Renal cortex interstitium (tissue), 15 donors: Measurements from ENCODE around the gene RAB3IP. TPM values are rescaled to one million over a fixed set of nuclear protein-coding genes. Genes with fewer than 3 reads are reported as not detected.

ENCODE experiments used
- DNase-seq, 11 donors: peaks; one replicate each; pipeline ENCODE4 v3.0.0-alpha.2; 2013; ENCODE audit warnings: low read depth in 9 of 11, low spot score in 4 of 11; ENCODE audit errors: extremely low read depth in 1 of 11
- long read RNA-seq, 16 experiments: transcript quantifications; one replicate each; lab custom pipeline, GENCODE V29; 2026
- polyA plus RNA-seq, 3 donors: library from polyadenylated mRNA; unstranded; fragments of 120-200 nt; gene quantifications; one replicate each; pipeline ENCODE4 v1.2.1, GENCODE V29; 2013; ENCODE audit not compliant: insufficient read length in 3 of 3

Gene RAB3IP, protein sequence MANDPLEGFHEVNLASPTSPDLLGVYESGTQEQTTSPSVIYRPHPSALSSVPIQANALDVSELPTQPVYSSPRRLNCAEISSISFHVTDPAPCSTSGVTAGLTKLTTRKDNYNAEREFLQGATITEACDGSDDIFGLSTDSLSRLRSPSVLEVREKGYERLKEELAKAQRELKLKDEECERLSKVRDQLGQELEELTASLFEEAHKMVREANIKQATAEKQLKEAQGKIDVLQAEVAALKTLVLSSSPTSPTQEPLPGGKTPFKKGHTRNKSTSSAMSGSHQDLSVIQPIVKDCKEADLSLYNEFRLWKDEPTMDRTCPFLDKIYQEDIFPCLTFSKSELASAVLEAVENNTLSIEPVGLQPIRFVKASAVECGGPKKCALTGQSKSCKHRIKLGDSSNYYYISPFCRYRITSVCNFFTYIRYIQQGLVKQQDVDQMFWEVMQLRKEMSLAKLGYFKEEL
- 10 to 100 TPM; 58.6 to 89.6 (median 66.4) TPM for polyA plus RNA-seq
- long read RNA-seq, donor 1, full-length matches to known transcripts: 6 of 16 reads
- long read RNA-seq, donor 1, partial matches to known transcripts: 10 of 16 reads
- long read RNA-seq, donor 1, other reads (novel, unspliced or antisense): 0 of 16 reads
- long read RNA-seq, donor 2, full-length matches to known transcripts: 8 of 8 reads
- long read RNA-seq, donor 2, partial matches to known transcripts: 0 of 8 reads
- long read RNA-seq, donor 2, other reads (novel, unspliced or antisense): 0 of 8 reads
- long read RNA-seq, donor 3, full-length matches to known transcripts: 7 of 7 reads
- long read RNA-seq, donor 3, partial matches to known transcripts: 0 of 7 reads
- long read RNA-seq, donor 3, other reads (novel, unspliced or antisense): 0 of 7 reads
- long read RNA-seq, donor 4, transcript RAB3IP-201 (11 exons, 3,690 nt): major isoform, 7 of 10 reads
- long read RNA-seq, donor 4, partial matches to known transcripts: 0 of 10 reads
- long read RNA-seq, donor 4, other reads (novel, unspliced or antisense): 0 of 10 reads
- long read RNA-seq, donor 5: 0 reads
- long read RNA-seq, donor 6, full-length matches to known transcripts: 8 of 13 reads
- long read RNA-seq, donor 6, partial matches to known transcripts: 5 of 13 reads
- long read RNA-seq, donor 6, other reads (novel, unspliced or antisense): 0 of 13 reads
- long read RNA-seq, donor 7, full-length matches to known transcripts: 8 of 14 reads
- long read RNA-seq, donor 7, partial matches to known transcripts: 6 of 14 reads
- long read RNA-seq, donor 7, other reads (novel, unspliced or antisense): 0 of 14 reads
- long read RNA-seq, donor 8, full-length matches to known transcripts: 23 of 36 reads
- long read RNA-seq, donor 8, partial matches to known transcripts: 13 of 36 reads
- long read RNA-seq, donor 8, other reads (novel, unspliced or antisense): 0 of 36 reads
- long read RNA-seq, donor 9, full-length matches to known transcripts: 10 of 15 reads
- long read RNA-seq, donor 9, partial matches to known transcripts: 5 of 15 reads
- long read RNA-seq, donor 9, other reads (novel, unspliced or antisense): 0 of 15 reads
- long read RNA-seq, donor 10, full-length matches to known transcripts: 9 of 9 reads
- long read RNA-seq, donor 10, partial matches to known transcripts: 0 of 9 reads
- long read RNA-seq, donor 10, other reads (novel, unspliced or antisense): 0 of 9 reads
- long read RNA-seq, donor 11, full-length matches to known transcripts: 3 of 3 reads
- long read RNA-seq, donor 11, partial matches to known transcripts: 0 of 3 reads
- long read RNA-seq, donor 11, other reads (novel, unspliced or antisense): 0 of 3 reads
- long read RNA-seq, donor 12, partial matches to known transcripts: 0 of 1 reads
- long read RNA-seq, donor 12, other reads (novel, unspliced or antisense): 0 of 1 reads
- long read RNA-seq, donor 13: 0 reads
- long read RNA-seq, donor 14, full-length matches to known transcripts: 8 of 8 reads
- long read RNA-seq, donor 14, partial matches to known transcripts: 0 of 8 reads
- long read RNA-seq, donor 14, other reads (novel, unspliced or antisense): 0 of 8 reads
- long read RNA-seq, donor 15, transcript RAB3IP-201 (11 exons, 3,690 nt): major isoform, 5 of 12 reads
- long read RNA-seq, donor 15, partial matches to known transcripts: 5 of 12 reads
- long read RNA-seq, donor 15, other reads (novel, unspliced or antisense): 0 of 12 reads
- long read RNA-seq, donor 16, full-length matches to known transcripts: 27 of 35 reads
- long read RNA-seq, donor 16, partial matches to known transcripts: 8 of 35 reads
- long read RNA-seq, donor 16, other reads (novel, unspliced or antisense): 0 of 35 reads

DNA sequence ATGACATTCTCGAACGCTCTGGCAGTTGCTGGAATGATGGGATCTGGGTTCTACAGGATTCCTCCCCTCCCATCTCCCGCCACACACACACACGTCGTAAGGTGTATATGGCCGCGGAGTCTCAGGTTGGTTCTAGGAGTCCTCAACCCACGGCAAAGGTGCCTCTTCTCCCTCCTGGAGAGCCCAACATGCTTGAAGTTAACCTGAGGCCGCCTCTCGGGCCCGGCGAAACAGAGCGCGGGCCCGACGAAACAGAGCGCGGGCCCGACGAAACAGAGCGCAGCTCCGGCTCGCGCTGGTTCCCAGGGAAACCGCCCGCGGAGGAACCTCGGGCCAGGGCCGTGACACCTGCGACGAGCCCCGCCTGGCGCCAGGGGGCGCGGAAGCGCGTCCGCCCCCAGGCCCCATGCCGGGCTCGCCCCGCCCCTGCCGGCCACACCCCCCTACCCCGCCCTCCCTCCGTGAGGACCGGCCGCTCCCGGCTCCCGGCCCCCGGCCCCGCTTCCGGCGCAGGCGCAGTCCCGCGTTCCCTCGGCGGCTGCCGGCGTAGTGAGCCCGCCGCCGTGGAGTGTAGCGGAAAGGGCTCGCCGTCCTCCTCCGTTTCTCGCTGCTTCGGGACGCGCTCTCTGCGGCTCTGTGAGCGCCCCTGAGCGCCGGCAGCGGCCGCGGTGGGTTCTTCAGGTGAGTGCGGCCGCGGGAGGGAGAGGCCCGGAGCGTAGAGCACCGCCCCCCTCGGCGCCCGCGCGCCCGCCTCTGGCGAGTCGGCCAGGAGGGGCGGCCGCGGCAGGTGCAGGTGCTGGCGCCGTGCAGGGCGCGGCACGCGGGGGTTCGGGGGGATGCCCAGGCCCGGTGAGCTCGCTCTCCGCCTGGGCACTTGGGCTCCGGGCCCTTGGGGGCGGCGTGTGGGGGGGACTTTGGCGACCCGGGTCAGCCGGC is at the start of gene RAB3IP:
TSS of gene RAB3IP (plus strand) at position 510 of the 936 bp plus-strand sequence. CDS start 16,549 bp downstream, outside the sequence.
- peak; percentile 67 to 87 (median 81) for DNase-seq

DNA sequence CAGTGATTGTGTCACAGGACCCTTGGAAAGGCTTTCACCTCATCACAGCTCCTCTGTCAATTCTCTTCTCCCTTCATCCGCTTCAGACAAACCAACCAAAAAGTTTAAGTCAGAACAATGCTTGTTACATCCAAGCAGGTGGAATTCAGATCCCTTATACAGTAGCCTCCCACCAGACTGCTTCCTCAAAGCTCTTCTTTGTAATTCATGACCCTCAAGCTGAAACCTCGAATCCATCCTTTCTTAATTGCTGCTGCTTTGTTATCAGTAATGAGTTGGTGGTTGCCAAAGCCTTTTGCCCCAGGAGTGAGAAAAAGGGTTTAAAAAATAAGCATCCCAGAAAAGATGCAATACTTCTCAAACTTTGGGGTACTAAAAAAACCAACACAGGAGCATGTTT is 49.0 kb upstream of the RAB3IP start:
- no peak for DNase-seq

DNA sequence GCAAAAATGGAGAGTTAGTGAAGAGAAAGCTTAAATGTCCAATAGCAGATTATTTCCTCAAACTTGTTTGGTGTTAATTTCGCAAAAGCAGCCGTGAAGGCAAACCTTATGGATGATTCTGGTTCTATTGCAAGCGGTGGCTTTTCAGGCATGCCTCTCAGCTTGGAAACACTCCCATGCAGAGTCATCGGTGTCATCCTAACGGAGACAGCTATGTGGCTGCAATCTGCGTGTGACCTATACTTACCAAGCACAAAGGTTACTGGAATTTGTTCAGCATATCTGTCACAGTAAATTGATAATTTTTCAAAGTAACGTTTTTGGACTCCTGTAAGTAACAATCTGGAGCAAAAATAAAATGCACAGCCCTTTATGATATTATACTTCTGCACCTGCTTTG is 44.5 kb upstream of the RAB3IP start:
- no peak for DNase-seq

DNA sequence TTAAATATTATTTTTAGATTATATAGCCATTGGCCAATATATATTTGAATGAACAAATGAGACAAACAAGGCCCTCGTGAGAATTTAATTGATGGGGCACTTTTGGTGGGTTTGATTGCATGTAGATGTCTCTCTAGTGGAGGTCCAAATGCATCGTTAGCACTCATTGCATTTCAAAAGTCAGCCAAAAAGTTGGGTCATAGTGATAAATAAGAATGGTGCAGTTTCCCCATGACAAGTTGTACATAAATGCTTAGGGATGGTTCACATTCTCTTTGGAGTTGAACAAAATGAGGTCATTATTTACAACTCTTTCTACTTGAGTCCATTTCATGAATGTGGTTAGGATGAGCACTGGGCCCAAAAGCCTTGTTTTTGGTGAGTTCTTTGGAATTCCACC is 40.6 kb upstream of the RAB3IP start:
- DNase-seq: no peak

DNA sequence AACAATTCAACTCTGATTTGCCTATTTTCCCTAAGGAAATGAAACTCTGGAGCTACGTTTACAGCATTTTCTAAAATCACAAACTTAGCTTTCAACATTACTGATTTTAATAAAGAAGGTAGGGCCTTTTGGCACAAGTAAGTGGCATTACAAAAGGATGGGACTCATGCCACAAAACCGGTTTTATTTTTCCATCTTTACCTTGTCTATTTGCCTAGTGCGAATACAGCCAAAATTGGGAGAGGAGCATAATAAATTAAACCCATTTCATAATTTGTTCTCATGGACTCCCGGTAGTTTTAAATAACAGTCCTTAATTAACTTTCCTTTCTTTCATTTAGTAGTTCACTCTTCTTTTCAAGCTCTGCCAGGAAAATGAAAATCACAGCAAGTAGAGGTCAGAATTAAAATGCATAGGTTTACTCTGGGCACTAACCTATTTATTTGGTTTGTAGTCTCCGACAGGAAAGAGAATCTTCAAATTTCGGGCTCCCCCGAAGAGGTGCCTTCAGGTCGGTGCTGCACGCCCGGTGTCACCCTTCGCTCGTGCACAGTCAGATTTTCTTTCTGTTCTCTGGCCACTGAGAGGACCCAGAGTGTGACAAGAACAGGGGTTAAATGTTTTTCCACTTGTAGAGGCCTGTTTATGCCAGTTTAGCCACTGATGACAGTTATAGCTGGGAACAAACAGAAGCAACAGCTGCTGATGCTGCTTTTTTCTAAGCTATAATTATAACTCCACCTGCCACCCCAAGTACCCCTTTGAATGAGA is 39.7 kb upstream of the RAB3IP start, which contains the start of gene BEST3:
TSS of gene BEST3 (minus strand) at position 535 of the 772 bp plus-strand sequence. CDS start 1,505 bp downstream, outside the sequence.
- no peak for DNase-seq

DNA sequence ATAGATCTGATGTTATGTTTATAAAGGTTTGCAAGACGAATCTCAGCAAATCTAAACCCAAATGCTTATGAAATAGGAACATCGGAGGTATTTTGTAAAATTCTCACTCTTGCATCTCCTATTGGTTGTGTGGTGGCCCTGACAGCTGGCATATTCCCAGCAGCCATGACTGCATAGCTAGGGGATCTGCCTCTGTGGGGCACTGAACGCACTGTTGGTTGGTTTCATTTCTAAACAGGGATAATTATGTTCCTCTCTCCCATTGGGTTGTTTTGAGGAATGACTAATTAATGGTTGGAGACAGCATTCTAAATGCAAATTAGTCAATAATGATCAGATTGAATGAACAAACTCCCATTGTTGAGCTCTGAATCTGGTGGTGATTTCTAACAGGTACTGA is 36.8 kb upstream of the RAB3IP start:
- no peak for DNase-seq

DNA sequence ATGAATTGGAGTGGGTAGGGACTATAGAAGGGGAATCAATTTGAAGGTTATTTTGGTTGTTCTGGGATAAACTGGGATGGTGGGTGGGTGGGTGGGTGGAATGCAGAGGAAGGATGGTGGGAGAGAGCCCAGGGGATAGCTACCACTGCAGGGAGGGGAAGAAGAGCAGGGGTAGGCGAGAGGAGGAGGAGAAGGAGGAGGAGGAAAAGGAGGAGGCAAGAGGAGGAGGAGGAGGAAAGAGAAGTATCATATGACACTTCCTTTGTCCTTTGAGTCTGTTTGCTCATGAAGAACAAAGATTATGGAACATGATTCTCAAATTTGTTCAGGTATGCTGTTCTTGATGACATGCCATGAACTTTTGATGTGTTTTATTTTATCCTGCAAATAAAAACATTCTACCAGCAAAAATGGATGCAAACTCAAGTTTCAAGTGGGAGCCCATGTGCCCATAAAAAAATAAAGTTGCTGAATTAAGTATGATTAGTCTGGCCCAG is 35.5 kb upstream of the RAB3IP start:
- no peak for DNase-seq

DNA sequence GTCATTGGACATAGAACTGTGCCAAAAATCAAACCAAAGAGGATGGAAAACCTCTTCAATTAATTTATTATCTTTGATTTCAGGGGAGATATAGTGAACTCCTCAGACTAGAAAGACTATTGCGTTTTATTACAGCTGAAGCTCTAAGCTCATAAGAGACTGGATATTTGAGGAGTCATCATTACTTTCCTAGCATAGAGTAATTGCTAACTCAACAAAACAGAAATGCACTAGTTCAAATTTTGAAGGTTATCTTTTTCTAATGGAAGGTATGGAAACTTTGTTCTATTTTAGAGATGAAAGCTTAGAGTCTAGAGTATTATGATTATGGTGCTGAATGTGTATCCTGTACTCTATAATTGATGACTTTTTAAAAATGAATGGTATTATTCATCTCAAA is 34.3 kb upstream of the RAB3IP start:
- no peak for DNase-seq

DNA sequence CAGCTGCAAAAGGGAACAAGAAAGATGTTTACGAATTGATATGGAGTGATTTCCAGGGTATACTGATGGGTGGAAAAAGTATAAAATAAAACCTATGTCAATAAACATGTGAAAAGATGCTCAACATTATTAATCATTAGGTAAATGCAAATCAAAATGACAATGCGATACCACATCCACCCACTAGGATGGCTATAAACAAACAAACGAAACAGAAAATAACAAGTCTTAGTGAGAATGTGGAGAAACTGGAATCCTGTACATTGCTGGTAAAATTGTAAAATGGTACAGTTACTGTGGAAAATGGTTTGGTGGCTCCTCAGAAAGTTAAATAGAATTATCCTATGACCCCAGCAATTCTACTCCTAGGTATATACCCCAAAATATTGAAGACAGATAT is 30.0 kb upstream of the RAB3IP start:
- DNase-seq: no peak

DNA sequence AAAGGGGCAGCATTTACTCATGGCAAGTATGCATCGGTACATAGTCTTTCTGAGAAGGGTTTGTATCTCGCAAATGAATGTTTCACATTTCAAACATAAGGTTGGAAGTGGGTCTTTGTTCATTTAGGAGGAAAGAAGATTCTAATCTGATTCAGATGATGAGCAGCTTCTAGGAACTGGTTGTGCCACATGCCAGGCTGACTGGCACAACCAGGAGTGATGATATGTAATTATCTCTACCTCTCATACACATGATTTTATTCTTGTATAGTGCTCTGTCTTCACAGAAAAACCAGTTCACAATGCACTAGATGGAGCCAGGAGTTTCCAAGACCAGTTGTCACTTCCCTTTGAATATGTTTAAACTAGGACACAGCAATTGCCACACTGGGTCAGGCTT is 25.8 kb upstream of the RAB3IP start:
- no peak for DNase-seq

DNA sequence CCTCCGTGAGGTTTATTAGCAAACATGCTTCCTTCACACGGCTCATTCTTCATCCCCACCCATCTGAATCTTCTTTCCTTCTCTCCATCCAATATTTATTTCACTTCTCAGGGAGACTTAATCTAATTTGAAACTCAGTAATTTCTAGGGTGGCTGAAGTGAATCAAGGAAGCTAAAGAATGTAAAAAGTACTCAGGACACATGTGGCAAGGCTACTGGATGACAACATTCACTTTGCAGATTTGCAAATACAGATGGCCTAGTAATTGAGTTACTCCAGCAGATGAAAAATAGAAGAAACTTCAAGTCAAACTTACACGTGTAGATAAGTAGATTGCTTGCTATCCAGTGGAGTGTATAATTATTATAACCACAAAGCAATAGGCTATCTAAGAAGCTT is 24.1 kb upstream of the RAB3IP start:
- no peak for DNase-seq

DNA sequence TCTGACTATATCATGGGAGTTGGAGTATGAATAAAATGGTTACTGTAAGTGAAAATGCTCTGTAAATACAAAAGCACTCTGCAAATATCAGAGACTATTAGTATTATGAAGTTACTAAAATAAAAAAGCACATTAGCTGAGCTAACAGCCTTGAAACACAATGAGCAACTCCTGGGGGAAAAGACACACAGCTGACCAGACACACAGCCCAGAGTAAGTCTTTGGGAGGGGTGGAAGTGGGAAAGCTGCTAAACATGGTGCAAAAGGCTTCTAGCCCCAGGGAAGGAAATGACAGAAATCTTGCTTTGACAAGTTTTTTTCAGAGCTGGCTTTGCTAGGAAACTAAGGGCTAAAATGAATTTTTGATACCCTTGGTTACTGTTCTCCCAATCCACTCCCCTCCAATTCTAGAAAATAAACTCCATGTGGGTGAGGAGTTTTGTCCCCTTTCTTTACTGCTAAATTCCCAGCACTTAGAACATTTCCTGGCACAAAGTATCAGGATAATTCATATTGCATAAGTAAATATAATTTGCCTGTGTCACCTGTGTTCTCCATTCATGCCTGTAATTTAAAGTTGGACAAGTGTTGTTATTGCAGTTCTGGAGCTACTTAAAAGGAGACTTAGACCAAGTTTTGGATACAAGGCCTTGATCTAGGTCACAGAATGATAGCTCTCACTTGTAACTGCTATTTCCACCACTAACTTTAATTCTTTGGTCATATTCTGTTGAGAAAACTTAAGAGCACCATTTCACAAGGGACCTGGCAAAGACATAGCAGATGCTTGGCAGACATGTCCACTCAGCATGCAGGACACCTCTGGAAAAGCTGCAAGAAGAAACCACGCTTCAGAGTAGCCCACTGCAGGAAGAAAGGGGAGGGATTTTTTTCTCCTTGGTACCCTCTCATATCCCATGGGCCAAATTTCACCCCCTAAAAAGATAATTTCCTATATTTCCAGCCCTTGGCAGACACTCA is 19.0 kb upstream of the RAB3IP start:
- DNase-seq: no peak

DNA sequence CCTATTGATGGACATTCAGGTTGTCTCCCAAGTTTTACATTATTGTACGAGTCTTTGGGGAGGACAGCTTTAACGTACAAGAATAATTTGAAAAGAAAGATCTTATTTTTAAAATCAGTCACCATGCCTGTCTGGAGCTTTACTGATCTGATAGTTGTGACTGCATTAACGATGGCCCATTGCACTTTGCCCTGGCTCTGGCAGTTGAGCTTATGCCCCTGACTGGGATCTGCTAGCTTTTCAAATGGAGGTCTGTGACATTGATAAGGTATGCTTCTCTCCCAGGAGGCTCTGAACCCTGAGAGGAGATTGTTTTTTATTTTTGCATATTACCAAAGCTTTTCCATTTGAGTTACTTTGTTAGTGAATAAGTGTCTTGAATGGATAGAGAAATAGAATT is 17.9 kb upstream of the RAB3IP start:
- DNase-seq: no peak

DNA sequence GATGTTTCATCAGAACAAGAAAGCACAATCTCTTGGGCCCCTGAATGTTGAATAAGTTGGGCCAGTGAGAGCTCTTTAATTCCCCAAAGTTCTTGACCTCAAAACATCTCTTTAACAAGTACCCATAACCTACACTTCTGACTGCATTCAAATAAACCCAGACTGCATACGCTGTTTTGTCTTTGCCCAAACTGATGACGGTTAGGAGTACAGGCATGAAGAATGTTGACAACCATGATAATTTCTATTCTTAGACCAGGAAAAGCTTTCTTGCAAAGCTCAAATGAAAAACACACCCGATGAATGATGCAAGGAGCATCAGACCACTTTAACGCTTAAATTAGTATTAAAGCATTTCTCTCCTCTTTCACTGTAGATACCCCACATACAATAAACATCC is 11.7 kb upstream of the RAB3IP start:
- no peak for DNase-seq
